Measurements from ENCODE around the gene MYL2. TPM values are rescaled to one million over a fixed set of nuclear protein-coding genes. Genes with fewer than 3 reads are reported as not detected.

The MYL2 gene
- total and polyA plus RNA-seq, 2 donors (not counting 1 experiment from before 2014, with no cell fraction given): 0.18 to 0.39 TPM

DNA sequence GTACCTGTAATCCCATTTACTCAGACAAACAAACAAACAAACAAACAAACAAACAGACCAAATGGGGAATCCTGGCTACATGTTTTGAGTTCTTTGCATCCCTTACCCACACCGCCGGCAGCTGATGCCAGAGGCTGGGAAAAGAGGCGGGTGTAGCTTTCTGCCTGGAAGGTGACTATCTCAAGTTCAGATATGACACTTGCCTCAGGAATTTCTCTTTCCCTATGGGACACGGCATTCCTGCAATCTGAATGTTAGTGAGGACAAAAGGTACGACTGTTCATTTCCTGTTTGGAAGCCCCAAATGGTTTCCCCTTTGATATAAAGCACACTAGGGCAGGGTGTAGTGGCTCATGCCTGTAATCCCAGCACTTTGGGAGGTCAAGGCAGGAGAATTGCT, 2.9 kb downstream of the MYL2 start:
- H3K27me3 ChIP-seq (replicated peaks in 1 of 4; ENCODE audit: control extremely low read depth in 1 of 4, control insufficient read depth in 3 of 4, insufficient read depth in 4 of 4, low read length in 3 of 4): peaks cover 0 to 2% (median 0%) of the 10 kb centered on the region in 4 experiments
- no peak overlapping the region for H3K4me2 ChIP-seq (replicated peaks; ENCODE audit: low read depth, low read length, poor library complexity, severe bottlenecking)
- intact Hi-C loops (cut with micrococcal nuclease): no loop called here
- H2AFZ ChIP-seq (ENCODE audit: insufficient read depth, low read depth, low read length, poor library complexity, severe bottlenecking): no peak overlapping the region
- H3K79me2 ChIP-seq (ENCODE audit: control insufficient read depth, insufficient read depth, low read length): no peaks in the 10 kb centered on the region
- Mint-ChIP-seq H3K4me1 (peaks cover 31% of the 10 kb centered on the region), H3K27ac (no peak overlapping the region), H3K9me3 (ENCODE audit: insufficient read depth) (no peaks in the 10 kb centered on the region), H3K4me3 (no peak overlapping the region), H3K27me3 (peaks cover 8% of the 10 kb centered on the region)
- H3K27ac ChIP-seq (ENCODE audit: low read length in 2 of 2): no peak overlapping the region
- H3K36me3 ChIP-seq (replicated peaks in 1 of 2; ENCODE audit: control extremely low read depth in 1 of 2, control insufficient read depth in 1 of 2, extremely low read depth in 1 of 2, insufficient read depth in 2 of 2, low read length in 1 of 2): no peaks in the 10 kb centered on the region
- CTCF ChIA-PET: no interaction called here
- ATAC-seq (ENCODE audit: low read depth): no peak
- H4K20me1 ChIP-seq (ENCODE audit: control insufficient read depth, insufficient read depth, low read length, poor library complexity, severe bottlenecking): no peaks in the 10 kb centered on the region
- no peak overlapping the region for H3K9ac ChIP-seq (ENCODE audit: low read length)
- WGBS (ENCODE audit: insufficient coverage): 31% methylated on average over 2 of the region's 5 CpGs
- H3K4me1 ChIP-seq (ENCODE audit: control insufficient read depth in 2 of 2, insufficient read depth in 2 of 2, low read length in 2 of 2): peaks cover 23 to 26% of the 10 kb centered on the region in 2 donors
- TF ChIP-seq, protein P1, sequence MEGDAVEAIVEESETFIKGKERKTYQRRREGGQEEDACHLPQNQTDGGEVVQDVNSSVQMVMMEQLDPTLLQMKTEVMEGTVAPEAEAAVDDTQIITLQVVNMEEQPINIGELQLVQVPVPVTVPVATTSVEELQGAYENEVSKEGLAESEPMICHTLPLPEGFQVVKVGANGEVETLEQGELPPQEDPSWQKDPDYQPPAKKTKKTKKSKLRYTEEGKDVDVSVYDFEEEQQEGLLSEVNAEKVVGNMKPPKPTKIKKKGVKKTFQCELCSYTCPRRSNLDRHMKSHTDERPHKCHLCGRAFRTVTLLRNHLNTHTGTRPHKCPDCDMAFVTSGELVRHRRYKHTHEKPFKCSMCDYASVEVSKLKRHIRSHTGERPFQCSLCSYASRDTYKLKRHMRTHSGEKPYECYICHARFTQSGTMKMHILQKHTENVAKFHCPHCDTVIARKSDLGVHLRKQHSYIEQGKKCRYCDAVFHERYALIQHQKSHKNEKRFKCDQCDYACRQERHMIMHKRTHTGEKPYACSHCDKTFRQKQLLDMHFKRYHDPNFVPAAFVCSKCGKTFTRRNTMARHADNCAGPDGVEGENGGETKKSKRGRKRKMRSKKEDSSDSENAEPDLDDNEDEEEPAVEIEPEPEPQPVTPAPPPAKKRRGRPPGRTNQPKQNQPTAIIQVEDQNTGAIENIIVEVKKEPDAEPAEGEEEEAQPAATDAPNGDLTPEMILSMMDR (IDR thresholded peaks at IDR 0.05): no peak
- no peak for TF ChIP-seq EZH2 (IDR thresholded peaks at IDR 0.05; ENCODE audit: borderline replicate concordance, insufficient read depth, low read depth, low read length, poor library complexity, severe bottlenecking)
- H3K9me3 ChIP-seq (ENCODE audit: control extremely low read depth in 1 of 3, control insufficient read depth in 2 of 3, insufficient read depth in 1 of 3, low read length in 2 of 3): no peaks in the 10 kb centered on the region
- no peak overlapping the region for H3K4me3 ChIP-seq (ENCODE audit: control extremely low read depth in 1 of 5, extremely low read depth in 1 of 5, insufficient read depth in 1 of 5, low read depth in 2 of 5, low read length in 4 of 5)
- POLR2A ChIA-PET: no interaction called here
- no peak for DNase-seq

DNA sequence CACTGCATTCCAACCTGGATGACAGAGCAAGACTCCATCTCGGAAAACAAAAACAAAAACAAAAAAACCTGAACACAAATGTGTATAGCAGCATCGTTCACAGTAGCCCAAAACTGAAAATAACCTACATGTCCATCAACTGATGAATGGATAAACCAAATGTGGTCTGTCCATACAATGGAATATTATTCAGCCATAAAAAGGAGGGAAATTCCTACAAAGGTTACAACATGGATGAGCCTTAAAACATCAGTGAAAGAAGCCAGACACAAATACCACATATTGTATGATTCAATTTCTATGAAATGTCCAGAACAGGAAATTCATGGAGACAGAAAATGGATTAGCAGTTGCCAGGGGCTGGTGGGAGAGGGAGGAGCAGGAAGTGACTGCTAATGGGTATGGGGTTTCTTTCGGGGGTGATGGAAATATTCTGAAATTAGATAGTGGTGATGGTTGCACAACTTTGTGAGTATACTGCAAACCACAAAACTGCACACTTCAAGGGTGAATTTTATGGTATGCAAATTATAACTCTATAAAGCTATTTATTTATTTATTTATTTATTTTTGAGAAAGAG, 4.0 kb downstream of the MYL2 start:
- intact Hi-C loops (cut with micrococcal nuclease): no loop called here
- H3K27ac ChIP-seq (ENCODE audit: low read length in 2 of 2): no peak overlapping the region
- H3K4me1 Mint-ChIP-seq: peaks cover 37% of the 10 kb centered on the region

More for the DNA sequence above, 4.0 kb downstream of the MYL2 start:
- Histone ChIP-seq H3K4me2 (replicated peaks; ENCODE audit: low read depth, low read length, poor library complexity, severe bottlenecking) (no peak overlapping the region), H3K79me2 (ENCODE audit: control insufficient read depth, insufficient read depth, low read length) (no peaks in the 10 kb centered on the region), H3K9ac (ENCODE audit: low read length) (no peak overlapping the region), H3K9me3 (ENCODE audit: control extremely low read depth in 1 of 3, control insufficient read depth in 2 of 3, insufficient read depth in 1 of 3, low read length in 2 of 3) (no peaks in the 10 kb centered on the region), H3K4me3 (ENCODE audit: control extremely low read depth in 1 of 5, extremely low read depth in 1 of 5, insufficient read depth in 1 of 5, low read depth in 2 of 5, low read length in 4 of 5) (no peak overlapping the region), H3K4me1 (ENCODE audit: control insufficient read depth in 2 of 2, insufficient read depth in 2 of 2, low read length in 2 of 2) (peaks cover 30 to 36% of the 10 kb centered on the region in 2 donors), H4K20me1 (ENCODE audit: control insufficient read depth, insufficient read depth, low read length, poor library complexity, severe bottlenecking) (no peaks in the 10 kb centered on the region), H2AFZ (ENCODE audit: insufficient read depth, low read depth, low read length, poor library complexity, severe bottlenecking) (no peak overlapping the region), H3K36me3 (replicated peaks in 1 of 2; ENCODE audit: control extremely low read depth in 1 of 2, control insufficient read depth in 1 of 2, extremely low read depth in 1 of 2, insufficient read depth in 2 of 2, low read length in 1 of 2) (no peaks in the 10 kb centered on the region), H3K27me3 (replicated peaks in 1 of 4; ENCODE audit: control extremely low read depth in 1 of 4, control insufficient read depth in 3 of 4, insufficient read depth in 4 of 4, low read length in 3 of 4) (peaks cover 0 to 2% (median 0%) of the 10 kb centered on the region in 4 experiments)
- no peak for TF ChIP-seq EZH2 (IDR thresholded peaks at IDR 0.05; ENCODE audit: borderline replicate concordance, insufficient read depth, low read depth, low read length, poor library complexity, severe bottlenecking)
- TF ChIP-seq, protein P1 (IDR thresholded peaks at IDR 0.05): no peak
- POLR2A ChIA-PET: no interaction called here
- no peak overlapping the region for H3K4me3 Mint-ChIP-seq
- DNase-seq (no peak), ATAC-seq (ENCODE audit: low read depth) (no peak)
- no peak overlapping the region for H3K27ac Mint-ChIP-seq
- WGBS (ENCODE audit: insufficient coverage): 100% methylated on average over 1 of the region's 3 CpGs
- CTCF ChIA-PET: no interaction called here
- no peaks in the 10 kb centered on the region for H3K9me3 Mint-ChIP-seq (ENCODE audit: insufficient read depth)
- peaks cover 6% of the 10 kb centered on the region for H3K27me3 Mint-ChIP-seq

All from B cell (primary cell).